ENCODE measurements around the gene KRT2. TPM values are rescaled to one million over a fixed set of nuclear protein-coding genes. Genes with fewer than 3 reads are reported as not detected.

KRT2 gene
- total RNA-seq = not detected in 2 replicates
- long read RNA-seq = 0 reads

DNA sequence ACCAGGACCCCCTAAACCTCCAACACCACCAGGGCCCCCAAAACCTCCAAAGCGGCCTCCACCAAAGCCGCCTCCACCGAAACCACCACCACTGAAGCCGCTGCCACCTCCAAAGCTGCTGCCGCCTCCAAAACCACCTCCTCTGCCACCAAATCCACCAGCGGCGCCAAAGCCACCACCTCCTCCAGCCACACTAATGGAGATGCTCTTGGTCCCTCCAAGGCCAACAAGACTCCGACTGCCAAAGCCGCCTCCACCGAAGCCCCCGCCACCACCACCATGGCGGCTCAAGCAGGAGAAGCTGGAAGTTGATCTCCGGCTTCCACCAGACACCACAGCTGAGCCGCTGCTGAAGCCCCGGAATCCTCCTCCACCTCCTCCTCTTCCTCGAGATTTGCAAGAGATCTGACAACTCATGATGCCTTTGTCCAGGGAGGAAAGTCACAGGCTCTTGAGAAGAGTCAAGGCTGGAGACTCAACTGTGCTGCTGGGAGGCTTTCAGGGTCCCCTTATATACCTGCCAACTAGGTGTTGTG lies at the start of gene KRT2:
Gene KRT2, minus strand, starts transcription at position 486 of the 536 bp plus-strand sequence. Its CDS starts 69 bp downstream, at position 417.
- DNase-seq (ENCODE audit: extremely low spot score, unreplicated experiment) = no peak
- TF ChIP-seq, protein P1, sequence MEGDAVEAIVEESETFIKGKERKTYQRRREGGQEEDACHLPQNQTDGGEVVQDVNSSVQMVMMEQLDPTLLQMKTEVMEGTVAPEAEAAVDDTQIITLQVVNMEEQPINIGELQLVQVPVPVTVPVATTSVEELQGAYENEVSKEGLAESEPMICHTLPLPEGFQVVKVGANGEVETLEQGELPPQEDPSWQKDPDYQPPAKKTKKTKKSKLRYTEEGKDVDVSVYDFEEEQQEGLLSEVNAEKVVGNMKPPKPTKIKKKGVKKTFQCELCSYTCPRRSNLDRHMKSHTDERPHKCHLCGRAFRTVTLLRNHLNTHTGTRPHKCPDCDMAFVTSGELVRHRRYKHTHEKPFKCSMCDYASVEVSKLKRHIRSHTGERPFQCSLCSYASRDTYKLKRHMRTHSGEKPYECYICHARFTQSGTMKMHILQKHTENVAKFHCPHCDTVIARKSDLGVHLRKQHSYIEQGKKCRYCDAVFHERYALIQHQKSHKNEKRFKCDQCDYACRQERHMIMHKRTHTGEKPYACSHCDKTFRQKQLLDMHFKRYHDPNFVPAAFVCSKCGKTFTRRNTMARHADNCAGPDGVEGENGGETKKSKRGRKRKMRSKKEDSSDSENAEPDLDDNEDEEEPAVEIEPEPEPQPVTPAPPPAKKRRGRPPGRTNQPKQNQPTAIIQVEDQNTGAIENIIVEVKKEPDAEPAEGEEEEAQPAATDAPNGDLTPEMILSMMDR (IDR thresholded peaks at IDR 0.05) = no peak
- no peaks in the 10 kb centered on the region for H3K4me1 Mint-ChIP-seq (ENCODE audit: unreplicated experiment)
- no peak within 1 kb of the TSS for H3K4me3 Mint-ChIP-seq (ENCODE audit: unreplicated experiment)
- H3K36me3 Mint-ChIP-seq (ENCODE audit: unreplicated experiment) = no peaks in the 10 kb centered on the region
- H3K27ac Mint-ChIP-seq (ENCODE audit: unreplicated experiment) = no peak within 1 kb of the TSS
- peaks cover 49% of the 10 kb centered on the region for H3K27me3 Mint-ChIP-seq (ENCODE audit: unreplicated experiment)
- no peaks in the 10 kb centered on the region for H3K9me3 Mint-ChIP-seq (ENCODE audit: unreplicated experiment)

DNA sequence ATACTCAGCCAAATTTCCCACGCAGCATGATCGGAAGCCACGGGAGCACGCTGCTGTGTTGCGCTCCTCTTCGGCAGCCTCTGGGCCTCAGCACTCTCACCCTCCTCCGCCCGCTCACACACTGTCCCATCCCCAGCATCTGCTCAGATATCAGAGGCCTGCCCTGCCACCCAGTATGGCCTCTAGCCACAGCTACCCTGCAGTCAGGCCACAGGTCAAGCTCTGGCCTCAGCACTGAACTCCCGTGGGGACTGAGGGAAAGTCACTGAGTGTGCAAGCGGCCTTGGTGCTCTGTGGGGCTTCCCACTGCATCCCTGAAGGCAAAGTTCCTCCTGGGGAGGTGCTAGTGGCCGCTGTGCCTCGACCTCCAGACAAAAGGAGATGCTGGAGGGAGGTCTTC lies 49.3 kb upstream of the KRT2 start:
- Mint-ChIP-seq H3K36me3 (ENCODE audit: unreplicated experiment) (no peaks in the 10 kb centered on the region), H3K4me1 (ENCODE audit: unreplicated experiment) (no peaks in the 10 kb centered on the region), H3K27ac (ENCODE audit: unreplicated experiment) (no peak overlapping the region), H3K4me3 (ENCODE audit: unreplicated experiment) (no peak overlapping the region), H3K9me3 (ENCODE audit: unreplicated experiment) (no peaks in the 10 kb centered on the region), H3K27me3 (ENCODE audit: unreplicated experiment) (peaks cover 47% of the 10 kb centered on the region)
- TF ChIP-seq, protein P1 (IDR thresholded peaks at IDR 0.05) = no peak
- DNase-seq (ENCODE audit: extremely low spot score, unreplicated experiment) = no peak

DNA sequence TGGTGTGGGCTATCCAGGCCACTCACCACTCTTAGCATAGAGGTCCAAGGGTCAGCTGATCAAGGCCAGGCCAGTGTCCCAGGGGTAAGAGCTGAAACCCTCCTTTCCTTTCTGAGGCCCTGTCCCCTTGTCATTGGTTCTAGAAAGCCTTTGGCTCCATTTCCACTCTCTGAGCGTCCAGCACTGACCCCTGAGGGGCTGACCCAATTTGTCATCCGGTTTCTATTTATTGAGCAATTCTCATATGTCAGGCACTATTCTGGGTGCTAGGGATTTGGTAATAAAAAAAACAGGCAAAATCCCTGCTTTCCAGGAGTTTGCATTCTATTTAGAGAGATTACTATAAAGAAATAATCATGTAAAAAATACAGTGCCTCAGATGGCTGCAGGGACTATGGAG lies 47.9 kb upstream of the KRT2 start:
- no peak overlapping the region for H3K4me3 Mint-ChIP-seq (ENCODE audit: unreplicated experiment)
- H3K36me3 Mint-ChIP-seq (ENCODE audit: unreplicated experiment) = no peaks in the 10 kb centered on the region
- TF ChIP-seq, protein P1 (IDR thresholded peaks at IDR 0.05) = no peak
- H3K27me3 Mint-ChIP-seq (ENCODE audit: unreplicated experiment) = peaks cover 52% of the 10 kb centered on the region
- no peaks in the 10 kb centered on the region for H3K9me3 Mint-ChIP-seq (ENCODE audit: unreplicated experiment)
- DNase-seq (ENCODE audit: extremely low spot score, unreplicated experiment) = no peak
- no peak overlapping the region for H3K27ac Mint-ChIP-seq (ENCODE audit: unreplicated experiment)
- no peaks in the 10 kb centered on the region for H3K4me1 Mint-ChIP-seq (ENCODE audit: unreplicated experiment)

DNA sequence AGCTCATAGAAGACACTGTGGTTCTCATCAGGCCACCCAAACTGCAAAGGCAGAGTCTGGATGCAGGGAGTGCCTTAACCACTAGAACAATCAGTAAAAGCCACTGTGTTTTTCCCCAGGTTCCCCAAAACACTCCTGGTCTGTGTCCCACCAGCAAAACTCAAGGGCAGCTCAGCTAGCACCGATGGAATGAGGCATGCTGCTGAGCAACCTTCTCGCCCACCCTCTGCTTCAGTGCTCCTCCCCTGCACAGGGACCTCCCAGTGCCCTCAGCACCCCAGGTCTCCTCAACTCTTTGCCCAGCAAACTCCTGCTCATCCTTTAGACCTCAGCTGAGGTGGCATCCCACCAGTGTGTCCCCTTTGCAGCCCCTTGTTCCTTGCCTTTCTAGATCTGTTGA lies 47.4 kb upstream of the KRT2 start:
- peaks cover 56% of the 10 kb centered on the region for H3K27me3 Mint-ChIP-seq (ENCODE audit: unreplicated experiment)

DNA sequence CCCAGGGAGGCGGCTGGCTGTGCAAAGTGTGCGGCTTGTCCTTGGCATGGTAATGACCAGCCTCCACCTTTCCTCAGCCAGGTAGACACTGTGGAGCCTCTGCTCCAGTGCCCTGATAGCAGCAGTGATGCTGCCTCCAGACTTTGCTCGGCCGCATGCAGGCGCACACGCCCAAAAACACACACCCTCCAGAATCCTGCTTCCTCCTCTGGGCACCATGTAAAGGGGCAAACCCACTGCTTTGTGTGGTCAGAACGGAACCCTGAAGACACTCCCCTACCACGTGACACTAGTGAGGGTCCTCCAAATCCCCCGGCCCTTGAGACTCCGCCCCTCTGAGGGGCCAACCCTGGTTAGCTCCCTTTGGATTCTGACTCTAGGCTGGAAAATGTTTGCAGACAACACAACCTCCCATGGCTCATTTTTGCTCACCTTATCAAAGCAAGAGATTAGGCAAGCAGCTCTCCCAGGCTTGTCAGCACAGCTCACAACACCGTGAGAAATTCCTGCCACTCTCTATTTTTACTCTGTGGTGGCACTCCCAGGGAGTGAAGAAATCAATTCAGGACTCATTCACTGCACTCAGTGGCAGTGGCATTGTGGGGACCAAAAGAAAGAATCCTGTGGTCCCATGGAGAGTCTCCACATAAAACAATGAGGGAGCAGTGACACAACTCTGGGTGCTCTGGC lies 46.8 kb upstream of the KRT2 start:
- no peaks in the 10 kb centered on the region for H3K4me1 Mint-ChIP-seq (ENCODE audit: unreplicated experiment)
- no peaks in the 10 kb centered on the region for H3K9me3 Mint-ChIP-seq (ENCODE audit: unreplicated experiment)
- TF ChIP-seq, protein P1 (IDR thresholded peaks at IDR 0.05) = no peak
- no peak overlapping the region for H3K4me3 Mint-ChIP-seq (ENCODE audit: unreplicated experiment)
- no peaks in the 10 kb centered on the region for H3K36me3 Mint-ChIP-seq (ENCODE audit: unreplicated experiment)
- DNase-seq (ENCODE audit: extremely low spot score, unreplicated experiment) = no peak
- H3K27ac Mint-ChIP-seq (ENCODE audit: unreplicated experiment) = no peak overlapping the region
- H3K27me3 Mint-ChIP-seq (ENCODE audit: unreplicated experiment) = peaks cover 54% of the 10 kb centered on the region

More for the DNA sequence above, 47.4 kb upstream of the KRT2 start:
- no peak for DNase-seq (ENCODE audit: extremely low spot score, unreplicated experiment)
- TF ChIP-seq, protein P1 (IDR thresholded peaks at IDR 0.05) = no peak
- Mint-ChIP-seq H3K4me1 (ENCODE audit: unreplicated experiment) (no peaks in the 10 kb centered on the region), H3K27ac (ENCODE audit: unreplicated experiment) (no peak overlapping the region), H3K9me3 (ENCODE audit: unreplicated experiment) (no peaks in the 10 kb centered on the region), H3K4me3 (ENCODE audit: unreplicated experiment) (no peak overlapping the region), H3K36me3 (ENCODE audit: unreplicated experiment) (no peaks in the 10 kb centered on the region)
